ENCODE results near the gene CC2D2A.

DNA sequence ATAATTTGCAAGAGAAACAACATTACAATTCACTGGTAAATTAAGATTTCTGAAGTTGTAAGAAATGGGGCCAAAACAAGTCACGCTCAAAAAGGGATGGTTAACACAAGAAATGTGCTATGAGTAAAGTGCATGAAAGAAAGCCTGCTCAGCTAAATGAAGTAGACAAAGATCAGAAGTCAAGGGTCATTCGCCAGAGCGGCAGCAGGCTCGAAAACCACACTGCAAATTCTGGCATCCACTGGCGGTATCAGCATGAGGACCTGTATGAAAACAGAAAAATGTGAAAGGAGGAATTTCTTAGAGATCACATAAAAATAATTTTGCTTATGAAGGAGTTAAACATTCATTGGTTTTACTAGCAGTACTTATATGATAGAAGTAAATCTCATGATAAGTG is 135.9 kb downstream of the CC2D2A start:
- TF ChIP-seq, protein P1, sequence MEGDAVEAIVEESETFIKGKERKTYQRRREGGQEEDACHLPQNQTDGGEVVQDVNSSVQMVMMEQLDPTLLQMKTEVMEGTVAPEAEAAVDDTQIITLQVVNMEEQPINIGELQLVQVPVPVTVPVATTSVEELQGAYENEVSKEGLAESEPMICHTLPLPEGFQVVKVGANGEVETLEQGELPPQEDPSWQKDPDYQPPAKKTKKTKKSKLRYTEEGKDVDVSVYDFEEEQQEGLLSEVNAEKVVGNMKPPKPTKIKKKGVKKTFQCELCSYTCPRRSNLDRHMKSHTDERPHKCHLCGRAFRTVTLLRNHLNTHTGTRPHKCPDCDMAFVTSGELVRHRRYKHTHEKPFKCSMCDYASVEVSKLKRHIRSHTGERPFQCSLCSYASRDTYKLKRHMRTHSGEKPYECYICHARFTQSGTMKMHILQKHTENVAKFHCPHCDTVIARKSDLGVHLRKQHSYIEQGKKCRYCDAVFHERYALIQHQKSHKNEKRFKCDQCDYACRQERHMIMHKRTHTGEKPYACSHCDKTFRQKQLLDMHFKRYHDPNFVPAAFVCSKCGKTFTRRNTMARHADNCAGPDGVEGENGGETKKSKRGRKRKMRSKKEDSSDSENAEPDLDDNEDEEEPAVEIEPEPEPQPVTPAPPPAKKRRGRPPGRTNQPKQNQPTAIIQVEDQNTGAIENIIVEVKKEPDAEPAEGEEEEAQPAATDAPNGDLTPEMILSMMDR (IDR thresholded peaks at IDR 0.05 in 2 of 3, conservative IDR thresholded peaks at IDR 0.05 in 1 of 3; ENCODE audit: borderline replicate concordance in 1 of 3, insufficient read depth in 1 of 3, low read depth in 2 of 3, low read length in 2 of 3): no peak
- TF ChIP-seq, protein P2, sequence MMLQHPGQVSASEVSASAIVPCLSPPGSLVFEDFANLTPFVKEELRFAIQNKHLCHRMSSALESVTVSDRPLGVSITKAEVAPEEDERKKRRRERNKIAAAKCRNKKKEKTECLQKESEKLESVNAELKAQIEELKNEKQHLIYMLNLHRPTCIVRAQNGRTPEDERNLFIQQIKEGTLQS (IDR thresholded peaks at IDR 0.05): no peak
- TF ChIP-seq POLR2A (IDR thresholded peaks at IDR 0.05; ENCODE audit: borderline replicate concordance, extremely low read depth, insufficient read depth, insufficient read length) (no peak), EZH2phosphoT487 (IDR thresholded peaks at IDR 0.05; ENCODE audit: borderline replicate concordance) (no peak), CEBPB (IDR thresholded peaks at IDR 0.05; ENCODE audit: low read depth) (no peak), SP1 (IDR thresholded peaks at IDR 0.05; ENCODE audit: low read depth) (no peak), JUND (IDR thresholded peaks at IDR 0.05) (no peak), EZH2 (IDR thresholded peaks at IDR 0.05) (no peak), POLR2AphosphoS5 (IDR thresholded peaks at IDR 0.05; ENCODE audit: low read depth, low read length) (no peak)
- TF ChIP-seq, protein P3, sequence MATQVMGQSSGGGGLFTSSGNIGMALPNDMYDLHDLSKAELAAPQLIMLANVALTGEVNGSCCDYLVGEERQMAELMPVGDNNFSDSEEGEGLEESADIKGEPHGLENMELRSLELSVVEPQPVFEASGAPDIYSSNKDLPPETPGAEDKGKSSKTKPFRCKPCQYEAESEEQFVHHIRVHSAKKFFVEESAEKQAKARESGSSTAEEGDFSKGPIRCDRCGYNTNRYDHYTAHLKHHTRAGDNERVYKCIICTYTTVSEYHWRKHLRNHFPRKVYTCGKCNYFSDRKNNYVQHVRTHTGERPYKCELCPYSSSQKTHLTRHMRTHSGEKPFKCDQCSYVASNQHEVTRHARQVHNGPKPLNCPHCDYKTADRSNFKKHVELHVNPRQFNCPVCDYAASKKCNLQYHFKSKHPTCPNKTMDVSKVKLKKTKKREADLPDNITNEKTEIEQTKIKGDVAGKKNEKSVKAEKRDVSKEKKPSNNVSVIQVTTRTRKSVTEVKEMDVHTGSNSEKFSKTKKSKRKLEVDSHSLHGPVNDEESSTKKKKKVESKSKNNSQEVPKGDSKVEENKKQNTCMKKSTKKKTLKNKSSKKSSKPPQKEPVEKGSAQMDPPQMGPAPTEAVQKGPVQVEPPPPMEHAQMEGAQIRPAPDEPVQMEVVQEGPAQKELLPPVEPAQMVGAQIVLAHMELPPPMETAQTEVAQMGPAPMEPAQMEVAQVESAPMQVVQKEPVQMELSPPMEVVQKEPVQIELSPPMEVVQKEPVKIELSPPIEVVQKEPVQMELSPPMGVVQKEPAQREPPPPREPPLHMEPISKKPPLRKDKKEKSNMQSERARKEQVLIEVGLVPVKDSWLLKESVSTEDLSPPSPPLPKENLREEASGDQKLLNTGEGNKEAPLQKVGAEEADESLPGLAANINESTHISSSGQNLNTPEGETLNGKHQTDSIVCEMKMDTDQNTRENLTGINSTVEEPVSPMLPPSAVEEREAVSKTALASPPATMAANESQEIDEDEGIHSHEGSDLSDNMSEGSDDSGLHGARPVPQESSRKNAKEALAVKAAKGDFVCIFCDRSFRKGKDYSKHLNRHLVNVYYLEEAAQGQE (IDR thresholded peaks at IDR 0.05; ENCODE audit: low read depth): no peak
- TF ChIP-seq, protein P4, sequence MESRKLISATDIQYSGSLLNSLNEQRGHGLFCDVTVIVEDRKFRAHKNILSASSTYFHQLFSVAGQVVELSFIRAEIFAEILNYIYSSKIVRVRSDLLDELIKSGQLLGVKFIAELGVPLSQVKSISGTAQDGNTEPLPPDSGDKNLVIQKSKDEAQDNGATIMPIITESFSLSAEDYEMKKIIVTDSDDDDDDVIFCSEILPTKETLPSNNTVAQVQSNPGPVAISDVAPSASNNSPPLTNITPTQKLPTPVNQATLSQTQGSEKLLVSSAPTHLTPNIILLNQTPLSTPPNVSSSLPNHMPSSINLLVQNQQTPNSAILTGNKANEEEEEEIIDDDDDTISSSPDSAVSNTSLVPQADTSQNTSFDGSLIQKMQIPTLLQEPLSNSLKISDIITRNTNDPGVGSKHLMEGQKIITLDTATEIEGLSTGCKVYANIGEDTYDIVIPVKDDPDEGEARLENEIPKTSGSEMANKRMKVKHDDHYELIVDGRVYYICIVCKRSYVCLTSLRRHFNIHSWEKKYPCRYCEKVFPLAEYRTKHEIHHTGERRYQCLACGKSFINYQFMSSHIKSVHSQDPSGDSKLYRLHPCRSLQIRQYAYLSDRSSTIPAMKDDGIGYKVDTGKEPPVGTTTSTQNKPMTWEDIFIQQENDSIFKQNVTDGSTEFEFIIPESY (IDR thresholded peaks at IDR 0.05; ENCODE audit: extremely low read depth, insufficient replicate concordance, low read length): no peak
